Esophagus squamous epithelium (tissue), 5 donors: Measurements from ENCODE around the gene CRELD2. TPM values are rescaled to one million over a fixed set of nuclear protein-coding genes. Genes with fewer than 3 reads are reported as not detected.
A peak's percentile ranks its signal among the peaks of the same experiment; 100 is the strongest.

Experiments used
- DNase-seq: peaks from one replicate; lab custom pipeline; 2025; lab: John Stamatoyannopoulos, UW
- H3K27ac ChIP-seq, 4 donors: fragments of 200-600 bp; sonication (generic); one replicate each; pipeline ENCODE4 v1.5.1; 2016 to 2019; ENCODE audit warnings: mild to moderate bottlenecking in 1 of 4
- H3K27me3 ChIP-seq, 4 donors: fragments of 200-600 bp; sonication (generic); 1 replicate in 3 of 4; 2 replicates in 1 of 4; pipeline versions ENCODE4 v1.5.1 to v1.6.0; 2017 to 2021; ENCODE audit warnings: antibody characterized with exemption in 1 of 4
- H3K36me3 ChIP-seq, 3 donors: fragments of 200-600 bp; sonication (generic); one replicate each; pipeline ENCODE4 v1.5.1; 2016 to 2019
- H3K4me1 ChIP-seq, 3 donors: fragments of 200-600 bp; sonication (generic); one replicate each; pipeline ENCODE4 v1.5.1; 2017 to 2019
- H3K4me3 ChIP-seq, 4 donors: fragments of 200-600 bp; sonication (generic); 1 replicate in 3 of 4; 2 replicates in 1 of 4; pipeline ENCODE4 v1.5.1; 2016 to 2019; ENCODE audit warnings: mild to moderate bottlenecking in 2 of 4, moderate library complexity in 1 of 4
- H3K9me3 ChIP-seq, 3 donors: fragments of 200-600 bp; sonication (generic); one replicate each; pipeline ENCODE4 v1.5.1; 2016 to 2019
- POLR2A ChIP-seq, 4 donors: fragments of 450-650 bp; IDR thresholded peaks; one replicate each; pipeline ENCODE4 v1.6.1; 2017; ENCODE audit warnings: antibody characterized with exemption in 4 of 4, mild to moderate bottlenecking in 4 of 4, moderate library complexity in 3 of 4
- WGBS, 2 donors: methylation state at CpG; one replicate each; pipeline ENCODE4 v1.1.5; 2018; 5-methylcytosine and 5-hydroxymethylcytosine counted together
- intact Hi-C: fragments of 100-400 bp; cut with DNase I; formaldehyde crosslinking; loops from one replicate; pipeline ENCODE4 v1.15.0; 2022
- total RNA-seq, 4 donors: library from RNA; depleted of rRNA; stranded (reverse); fragments of >200 nt; gene quantifications; one replicate each; pipeline ENCODE4 v1.1.0, GENCODE V29; 2016
- TF ChIP-seq, protein P1 (sequence below), 6 experiments: fragments of 450-650 bp in 4 of 6; fragments of 200-600 bp in 2 of 6; sonication (generic) in 2 of 6; IDR thresholded peaks; one replicate each; pipeline ENCODE4 v1.5.1; 2016 to 2019; ENCODE audit warnings: antibody characterized with exemption in 6 of 6, mild to moderate bottlenecking in 4 of 6, moderate library complexity in 4 of 6
- donor health status: DM: yes; HTN: yes; CAD: no.

Gene CRELD2
- total RNA-seq, 4 donors from 2014 or later, result 22.7 to 45.7 (median 35.5) TPM

GRCh38 chr22:49929211-49929979 lies 11.0 kb downstream of the CRELD2 start:
- no peak for TF ChIP-seq POLR2A (IDR thresholded peaks at IDR 0.05)
- TF ChIP-seq, protein P1, sequence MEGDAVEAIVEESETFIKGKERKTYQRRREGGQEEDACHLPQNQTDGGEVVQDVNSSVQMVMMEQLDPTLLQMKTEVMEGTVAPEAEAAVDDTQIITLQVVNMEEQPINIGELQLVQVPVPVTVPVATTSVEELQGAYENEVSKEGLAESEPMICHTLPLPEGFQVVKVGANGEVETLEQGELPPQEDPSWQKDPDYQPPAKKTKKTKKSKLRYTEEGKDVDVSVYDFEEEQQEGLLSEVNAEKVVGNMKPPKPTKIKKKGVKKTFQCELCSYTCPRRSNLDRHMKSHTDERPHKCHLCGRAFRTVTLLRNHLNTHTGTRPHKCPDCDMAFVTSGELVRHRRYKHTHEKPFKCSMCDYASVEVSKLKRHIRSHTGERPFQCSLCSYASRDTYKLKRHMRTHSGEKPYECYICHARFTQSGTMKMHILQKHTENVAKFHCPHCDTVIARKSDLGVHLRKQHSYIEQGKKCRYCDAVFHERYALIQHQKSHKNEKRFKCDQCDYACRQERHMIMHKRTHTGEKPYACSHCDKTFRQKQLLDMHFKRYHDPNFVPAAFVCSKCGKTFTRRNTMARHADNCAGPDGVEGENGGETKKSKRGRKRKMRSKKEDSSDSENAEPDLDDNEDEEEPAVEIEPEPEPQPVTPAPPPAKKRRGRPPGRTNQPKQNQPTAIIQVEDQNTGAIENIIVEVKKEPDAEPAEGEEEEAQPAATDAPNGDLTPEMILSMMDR (IDR thresholded peaks at IDR 0.05), result peak; percentile 60 to 99 (median 97)
- Histone ChIP-seq H3K4me3 (peak overlapping the region in 2 of 4 donors; percentile 27 to 58), H3K4me1 (peaks cover 32 to 58% (median 43%) of the 10 kb centered on the region in 3 donors), H3K9me3 (no peaks in the 10 kb centered on the region), H3K36me3 (peaks cover 0 to 25% (median 0%) of the 10 kb centered on the region in 3 donors), H3K27ac (peak overlapping the region in 1 of 4 donors; percentile 6), H3K27me3 (peaks cover 0 to 18% (median 0%) of the 10 kb centered on the region in 4 donors)
- DNase-seq, result no peak
- no CpG with 5 or more reads among the region's 75 CpGs for WGBS, 2 donors
- intact Hi-C loops, result loop anchor here (2.0 to 10.0 kb wide), 4 partner anchors 63 to 285 kb away; no protein-coding TSS in a partner anchor

- H3K4me3 ChIP-seq, result peak overlapping the region in 1 of 4 donors; percentile 58
- H3K27ac ChIP-seq, result peak overlapping the region in 2 of 4 donors; percentile 51 to 93
- WGBS, 2 donors, result 100% methylated on average over 1 of the region's 21 CpGs; no CpG with 5 or more reads in 1 of the 2 donors
- peaks cover 0 to 20% (median 0%) of the 10 kb centered on the region in 3 donors for H3K36me3 ChIP-seq
- H3K27me3 ChIP-seq, result peaks cover 0 to 18% (median 0%) of the 10 kb centered on the region in 4 donors
- intact Hi-C loops, result loop anchor here (2.0 to 10.0 kb wide), 4 partner anchors 62 to 285 kb away; no protein-coding TSS in a partner anchor
- no peak for TF ChIP-seq POLR2A (IDR thresholded peaks at IDR 0.05)
- TF ChIP-seq, protein P1 (IDR thresholded peaks at IDR 0.05), result no peak
- no peak for DNase-seq
- H3K9me3 ChIP-seq, result no peaks in the 10 kb centered on the region
- H3K4me1 ChIP-seq, result peaks cover 39 to 65% (median 50%) of the 10 kb centered on the region in 3 donors
Observed at GRCh38 chr22:49929994-49930575, 11.7 kb downstream of the CRELD2 start.

DNA sequence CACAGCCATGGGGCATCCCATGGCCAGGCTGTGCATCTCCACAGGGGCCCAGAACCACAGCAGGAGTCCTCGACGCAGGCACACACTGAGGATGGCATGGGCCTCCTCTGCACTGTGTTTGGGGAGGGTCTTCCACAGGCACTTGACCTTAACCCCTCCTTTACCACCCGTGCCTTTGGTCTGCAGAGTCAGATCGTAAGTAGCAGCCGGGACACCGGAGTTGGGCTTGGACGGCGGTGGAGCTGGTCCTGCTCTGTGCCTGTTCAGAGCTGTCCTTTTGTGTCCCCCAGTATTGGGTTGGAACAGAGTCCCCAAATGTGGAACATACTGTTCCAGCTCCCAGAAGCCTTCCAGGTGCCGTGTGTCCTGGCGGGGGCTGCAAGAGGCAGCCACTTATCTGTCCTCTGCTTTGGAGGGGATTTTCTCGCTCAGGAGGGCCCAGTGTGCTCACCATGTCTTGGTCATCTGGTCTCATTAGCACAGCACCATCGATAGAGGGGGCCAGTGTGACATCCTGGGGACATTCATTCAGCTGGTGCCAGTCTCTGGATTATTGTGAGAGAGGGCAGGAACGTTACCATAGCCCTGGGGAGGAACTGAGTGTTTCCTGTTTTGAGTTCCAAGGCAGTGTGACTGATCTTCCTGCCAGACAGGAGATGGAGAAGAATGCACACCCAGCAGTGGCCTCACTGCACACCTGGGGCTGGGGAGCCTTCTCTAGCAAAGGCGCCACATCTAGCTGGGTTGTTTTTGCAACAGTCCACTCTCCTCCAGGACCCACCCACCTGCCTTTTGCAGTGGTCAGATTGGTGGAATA lies 12.4 kb downstream of the CRELD2 start:
- peaks cover 43 to 71% (median 50%) of the 10 kb centered on the region in 3 donors for H3K4me1 ChIP-seq
- WGBS, 2 donors, result 52 to 67% methylated on average over 1 to 10 of the region's 14 CpGs
- no peaks in the 10 kb centered on the region for H3K9me3 ChIP-seq
- peak overlapping the region in 3 of 4 donors; percentile 20 to 93 (median 57) for H3K27ac ChIP-seq
- peaks cover 0 to 18% (median 0%) of the 10 kb centered on the region in 4 donors for H3K27me3 ChIP-seq
- TF ChIP-seq, protein P1 (IDR thresholded peaks at IDR 0.05), result peak in 5 of 6 experiments; percentile 33 to 70 (median 59)
- no peak for TF ChIP-seq POLR2A (IDR thresholded peaks at IDR 0.05)
- peaks cover 0 to 13% (median 0%) of the 10 kb centered on the region in 3 donors for H3K36me3 ChIP-seq
- H3K4me3 ChIP-seq, result no peak overlapping the region
- intact Hi-C loops, result no loop called here
- DNase-seq, result no peak

- H3K27ac ChIP-seq, result peak overlapping the region; percentile 80 to 98 (median 91)
- peak in 1 of 4 donors; percentile 18 for TF ChIP-seq POLR2A (IDR thresholded peaks at IDR 0.05)
- TF ChIP-seq, protein P1 (IDR thresholded peaks at IDR 0.05), result no peak
- H3K9me3 ChIP-seq, result no peaks in the 10 kb centered on the region
- peaks cover 0 to 18% (median 0%) of the 10 kb centered on the region in 4 donors for H3K27me3 ChIP-seq
- H3K36me3 ChIP-seq, result no peaks in the 10 kb centered on the region
- 64 to 83% methylated on average over 4 to 11 of the region's 27 CpGs for WGBS, 2 donors
- DNase-seq, result no peak
- intact Hi-C loops, result no loop called here
- peaks cover 55 to 96% (median 66%) of the 10 kb centered on the region in 3 donors for H3K4me1 ChIP-seq
- H3K4me3 ChIP-seq, result peak overlapping the region in 2 of 4 donors; percentile 51 to 80
Observed at GRCh38 chr22:49933236-49934159, 15.1 kb downstream of the CRELD2 start.
